GM21786 (cell line): ENCODE results near the gene SYT1.
"Not testable (repeated sequence)": the region's sequence is repeated elsewhere in the genome, so short reads cannot be mapped to it uniquely, and the experiment has no call there.

ENCODE experiments used
- ATAC-seq: cut with Tn5 transposase; IDR thresholded peaks from one replicate; pipeline ENCODE4 v1.9.1; 2021; ENCODE audit not compliant: unreplicated experiment

The SYT1 gene

DNA sequence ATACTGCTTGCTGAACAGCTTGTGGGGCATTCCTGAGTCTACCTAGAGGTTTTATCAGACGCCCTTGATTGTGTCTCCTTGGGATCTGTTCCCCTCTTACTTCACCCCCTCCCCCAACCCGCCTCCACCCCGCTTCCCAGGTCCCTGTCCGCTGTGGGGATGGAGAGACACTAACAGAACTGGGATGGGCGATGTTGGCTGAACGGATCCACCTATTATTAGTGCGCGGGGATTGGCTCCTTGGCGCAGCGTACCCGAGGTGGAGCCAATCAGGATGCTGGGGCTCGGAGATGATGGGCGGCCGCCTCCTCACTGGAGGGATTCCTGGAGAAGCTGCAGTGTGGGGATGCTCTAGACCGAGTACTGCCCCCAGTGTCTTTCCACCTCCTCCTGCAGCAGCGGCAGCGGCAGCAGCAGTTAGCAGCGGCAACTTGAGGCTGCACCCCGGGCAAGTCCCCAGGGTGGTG, at the start of gene SYT1:
SYT1 (plus strand) TSS at position 372 of the 467 bp plus-strand sequence.
- peak; percentile 33 for ATAC-seq

DNA sequence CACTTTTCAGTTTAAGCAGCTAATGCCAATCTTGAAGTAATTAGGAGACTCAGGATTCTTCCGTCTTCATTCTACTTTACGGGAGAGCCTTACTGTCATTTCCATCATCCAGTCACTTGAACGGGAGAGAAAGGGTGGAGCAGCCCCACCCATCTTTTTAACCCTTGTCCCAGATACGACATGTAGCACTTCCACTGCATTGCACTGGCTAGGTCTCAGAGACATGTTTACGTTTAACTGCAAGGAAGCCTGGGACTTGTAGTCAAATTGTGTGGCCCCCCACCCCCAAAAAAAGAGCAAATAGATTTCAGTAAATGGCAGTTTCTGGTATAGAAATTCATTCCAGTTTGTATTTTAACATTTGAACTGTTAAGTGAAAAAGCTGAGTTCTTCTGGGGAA, 46.1 kb upstream of the SYT1 start:
- no peak for ATAC-seq

DNA sequence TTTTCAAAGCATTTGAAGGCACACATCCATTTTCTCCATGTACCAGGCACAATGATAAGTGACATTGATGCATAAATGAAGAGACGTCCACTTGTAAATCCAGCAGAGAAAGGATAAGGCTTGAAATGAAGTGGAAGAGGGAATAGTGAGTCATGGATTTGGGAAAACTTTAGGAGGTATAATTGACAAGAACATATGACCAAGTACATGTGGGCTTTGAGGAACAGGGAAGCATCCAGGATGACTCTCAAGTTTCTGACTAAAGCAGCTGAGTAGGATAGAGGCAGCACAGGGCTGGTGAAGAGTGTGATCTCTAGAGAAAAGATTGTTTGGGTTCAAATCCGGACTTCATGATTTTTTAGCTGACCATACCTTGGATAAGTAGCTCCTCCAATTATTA, 43.6 kb upstream of the SYT1 start:
- ATAC-seq, result no peak

DNA sequence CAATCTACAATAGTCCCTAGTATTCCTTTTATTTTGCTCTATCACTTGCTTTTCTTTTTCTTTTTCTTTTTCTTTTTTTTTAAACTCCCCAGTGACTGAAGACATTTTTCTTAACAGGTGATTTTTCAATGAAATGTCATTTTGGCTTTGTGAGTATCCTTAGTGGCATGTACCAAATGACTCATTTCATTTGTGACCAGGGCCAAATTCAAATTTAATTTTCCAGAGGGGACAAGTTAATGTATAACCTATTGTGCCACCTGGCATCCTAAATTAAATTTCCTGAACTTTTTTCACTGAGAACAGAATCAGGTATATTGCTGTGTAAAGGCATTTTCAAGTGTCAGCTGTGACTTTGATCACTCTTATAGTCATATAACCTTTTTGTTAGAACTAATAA, 39.7 kb upstream of the SYT1 start:
- no peak for ATAC-seq

DNA sequence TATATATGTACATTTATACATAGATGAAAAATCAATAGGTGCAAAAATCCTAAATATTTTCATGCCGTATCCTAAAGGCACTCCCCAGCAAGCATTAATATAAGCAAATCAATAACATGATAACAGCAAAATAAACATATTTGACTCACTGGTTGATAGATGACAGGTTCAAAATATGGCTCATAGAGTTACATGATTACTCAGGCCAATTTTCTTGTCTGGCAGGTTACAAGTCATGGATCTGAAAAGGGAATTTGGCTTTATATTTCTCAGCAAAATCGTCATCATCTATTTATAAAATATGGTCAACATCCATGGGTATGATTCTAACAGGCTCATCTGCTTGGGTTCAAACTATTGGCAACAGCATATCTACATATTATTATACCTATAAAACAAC, 34.9 kb upstream of the SYT1 start:
- ATAC-seq, result no peak

DNA sequence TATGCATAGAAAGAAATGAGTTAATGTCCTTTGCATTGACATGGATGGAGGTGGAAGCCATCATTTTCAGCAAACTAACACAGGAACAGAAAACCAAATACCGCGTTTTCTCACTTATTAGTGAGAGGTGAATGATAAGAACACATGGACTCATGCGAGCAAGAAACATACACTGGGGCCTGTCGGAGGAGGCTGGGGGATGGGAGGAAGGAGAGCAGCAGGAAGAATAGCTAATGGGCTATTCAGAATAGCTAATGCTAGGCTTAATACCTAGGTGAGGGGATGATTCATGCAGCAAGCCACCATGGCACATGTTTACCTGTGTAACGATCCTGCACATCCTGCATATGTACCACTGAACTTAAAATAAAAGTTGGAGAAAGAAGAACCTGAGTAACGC, 29.1 kb upstream of the SYT1 start:
- no peak for ATAC-seq

DNA sequence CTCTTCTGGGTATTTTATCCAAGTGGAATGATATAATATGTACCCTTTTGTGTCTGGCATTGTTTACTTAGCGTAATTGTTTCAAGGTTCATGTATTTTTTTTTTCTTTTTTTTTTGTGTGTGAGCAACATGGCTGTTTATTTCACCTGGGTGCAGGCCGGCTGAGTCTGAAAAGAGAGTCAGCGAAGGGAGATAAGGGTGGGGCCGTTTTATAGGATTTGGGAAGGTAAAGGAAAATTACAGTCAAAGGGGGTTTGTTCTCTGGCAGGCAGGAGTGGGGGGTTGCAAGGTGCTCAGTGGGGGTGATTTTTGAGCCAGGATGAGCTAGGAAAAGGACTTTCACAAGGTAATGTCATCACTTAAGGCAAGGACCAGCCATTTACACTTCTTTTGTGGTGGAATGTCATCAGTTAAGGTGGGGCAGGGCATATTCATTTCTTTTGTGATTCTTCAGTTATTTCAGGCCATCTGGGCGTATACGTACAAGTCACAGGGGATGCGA, 24.0 kb upstream of the SYT1 start:
- ATAC-seq, result not testable (repeated sequence)

DNA sequence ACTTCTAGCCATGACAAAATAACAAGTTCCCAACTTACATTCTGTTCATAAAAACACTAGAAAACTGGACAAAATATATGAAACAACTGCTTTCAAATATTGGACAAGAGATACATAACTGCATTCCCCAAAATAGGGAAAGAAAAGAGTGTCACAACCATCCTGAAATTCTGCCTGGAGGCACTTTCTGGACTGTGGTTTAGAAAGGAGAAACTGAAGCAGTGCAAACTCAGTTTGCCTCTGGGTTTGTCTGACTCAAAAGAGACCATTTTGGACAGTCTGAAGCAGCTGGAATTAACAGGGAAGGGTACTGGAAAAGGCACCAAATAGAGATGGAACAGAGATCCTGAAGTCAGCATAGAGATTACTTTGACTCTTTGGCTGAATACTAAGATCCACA, 11.3 kb upstream of the SYT1 start:
- ATAC-seq, result no peak

DNA sequence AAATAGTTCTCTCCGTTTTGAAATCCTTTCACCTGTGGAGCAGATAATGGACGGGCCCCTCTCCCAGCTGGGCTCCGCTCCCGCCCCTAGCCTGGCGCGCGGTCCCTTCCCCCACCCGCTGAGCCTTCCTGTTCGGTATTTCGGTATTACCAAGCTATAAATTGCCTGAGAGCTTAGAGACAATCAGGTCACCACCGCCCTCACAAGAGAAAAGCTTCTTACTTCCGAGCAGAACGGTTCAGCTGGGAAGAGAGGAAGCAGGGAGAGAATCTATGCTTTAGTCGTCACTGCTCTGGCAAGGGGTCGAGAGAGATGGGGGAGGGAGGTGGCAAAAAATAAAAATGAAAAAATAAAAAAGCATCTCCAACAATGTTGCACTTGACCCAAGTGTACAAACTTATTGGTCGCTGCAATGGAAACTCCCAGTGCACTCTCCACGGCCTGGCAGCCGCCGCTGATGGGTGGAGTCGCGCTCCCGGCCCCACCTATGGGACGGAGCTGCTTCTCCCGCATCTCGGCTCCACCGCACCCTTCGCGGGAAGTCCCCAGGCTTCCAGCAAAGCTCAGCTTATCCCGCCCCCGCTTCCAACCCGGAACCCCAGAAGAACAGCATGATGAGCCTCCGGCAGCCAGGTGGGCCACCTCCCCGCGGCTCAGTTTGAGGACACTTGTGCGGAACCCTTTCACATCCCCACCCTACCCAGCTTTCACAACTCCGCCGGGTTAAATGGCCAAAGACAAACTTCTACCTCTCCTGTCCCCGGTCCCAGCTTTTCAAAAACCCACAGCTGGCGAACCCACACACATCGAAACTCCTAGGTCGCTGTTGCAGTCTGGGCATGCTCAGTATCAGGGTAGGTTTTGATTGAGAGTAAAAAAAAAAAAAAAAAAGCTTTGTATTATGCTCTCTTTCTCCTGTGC, 832 bp upstream of the SYT1 start:
- peak; percentile 39 for ATAC-seq

DNA sequence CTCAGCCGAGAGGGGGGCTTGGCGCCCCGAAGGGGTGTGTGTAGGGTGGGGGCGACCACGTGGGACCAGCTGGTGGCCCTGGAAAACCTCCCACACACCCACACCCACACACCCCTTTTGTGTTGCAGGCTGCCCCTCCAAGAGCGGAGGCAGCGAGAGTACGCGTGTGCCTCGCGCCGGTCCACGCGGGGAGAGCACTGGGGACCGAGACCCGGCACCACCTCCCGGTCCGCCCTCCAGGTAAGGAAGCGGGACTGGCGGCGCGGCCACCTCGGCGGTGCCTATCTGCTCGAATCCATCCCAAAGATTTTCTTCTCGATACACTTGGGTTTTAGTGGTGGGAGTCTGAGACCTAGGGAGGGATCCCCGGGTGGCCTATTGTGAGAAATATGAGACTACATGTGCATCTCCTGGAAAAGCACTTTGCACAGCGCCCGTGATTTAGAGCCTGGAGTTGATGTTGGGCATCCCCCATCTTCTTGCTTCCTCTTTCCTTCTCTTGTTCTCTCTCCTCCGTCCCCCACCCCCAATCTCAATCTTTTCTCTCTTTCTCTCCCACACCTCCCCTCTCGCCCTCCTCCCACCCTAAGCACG, 393 bp downstream of the SYT1 start:
- ATAC-seq, result peak; percentile 4

DNA sequence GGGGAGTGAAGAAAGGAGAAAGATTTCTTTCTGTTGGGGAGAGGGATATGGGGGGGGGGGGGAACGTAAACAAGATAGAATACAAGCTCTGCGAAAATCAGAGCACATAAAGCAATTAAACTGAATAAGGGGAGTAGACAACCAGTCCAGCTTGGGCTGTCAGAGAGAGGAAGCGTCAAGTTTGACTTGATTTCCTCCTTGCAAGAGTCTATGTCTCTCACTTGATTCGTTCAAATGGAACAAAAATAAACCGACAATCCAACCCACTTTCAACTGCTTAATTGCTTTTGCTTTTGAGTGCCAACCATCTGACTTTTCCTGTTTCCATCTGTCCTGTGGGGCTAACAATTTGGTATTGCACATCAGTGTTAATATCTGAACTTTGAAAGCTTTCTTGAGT, 942 bp downstream of the SYT1 start:
- ATAC-seq, result no peak

DNA sequence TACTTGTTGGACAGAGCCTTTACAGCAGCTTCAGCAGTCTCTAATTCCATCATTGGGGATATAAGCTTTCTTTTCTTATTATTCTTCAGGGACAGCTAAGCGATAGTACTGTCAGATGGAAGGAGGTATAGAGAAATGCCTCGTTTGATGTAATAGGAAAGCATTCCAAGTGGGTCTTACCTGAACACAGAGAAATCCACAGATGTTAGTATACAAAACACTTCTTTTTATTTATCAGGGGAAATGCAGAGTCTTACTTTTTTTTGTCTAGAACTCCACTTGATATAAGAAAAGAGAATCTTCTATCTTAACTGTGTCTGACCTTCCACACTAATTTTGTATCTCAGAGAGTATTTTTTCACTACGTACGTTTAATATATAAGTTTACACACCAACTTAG, 1.9 kb downstream of the SYT1 start:
- ATAC-seq, result no peak

DNA sequence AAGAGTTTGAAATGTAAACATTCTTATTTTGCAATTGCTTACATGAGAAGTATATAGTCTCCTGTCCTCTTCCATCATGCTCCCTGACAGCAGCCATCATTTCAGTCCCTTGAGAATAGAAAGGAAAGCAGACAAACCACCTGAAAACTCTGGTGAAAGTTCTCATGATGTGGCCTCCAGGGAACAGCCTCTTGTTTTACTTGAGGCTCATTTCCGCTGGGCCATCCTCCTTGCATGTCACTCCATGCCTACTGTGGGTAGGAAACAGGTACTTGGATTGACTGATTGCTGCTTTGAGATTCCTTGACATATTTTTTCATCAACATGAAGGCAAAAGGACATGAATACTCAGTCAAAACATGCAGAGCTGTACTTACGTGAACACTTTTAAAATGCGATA, 6.0 kb downstream of the SYT1 start:
- ATAC-seq, result no peak

DNA sequence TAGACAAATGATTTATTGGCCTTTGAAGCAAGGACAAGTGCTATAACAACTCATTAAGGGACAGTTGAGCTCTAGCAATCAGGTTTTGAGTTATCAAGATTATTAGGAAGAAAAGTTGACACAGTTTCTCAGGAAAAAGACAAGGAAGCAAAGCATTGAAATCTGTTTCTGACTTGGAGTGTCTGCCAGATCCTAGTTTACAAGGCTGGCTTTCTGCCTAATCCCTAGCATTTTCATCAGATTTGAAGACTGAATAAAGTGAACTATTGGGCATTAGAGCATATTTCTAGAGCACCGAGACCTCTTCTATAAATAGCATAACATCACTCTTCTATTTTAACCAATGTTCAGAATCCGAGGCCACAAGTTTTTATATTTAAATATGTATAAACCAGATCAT, 7.0 kb downstream of the SYT1 start:
- ATAC-seq, result no peak

DNA sequence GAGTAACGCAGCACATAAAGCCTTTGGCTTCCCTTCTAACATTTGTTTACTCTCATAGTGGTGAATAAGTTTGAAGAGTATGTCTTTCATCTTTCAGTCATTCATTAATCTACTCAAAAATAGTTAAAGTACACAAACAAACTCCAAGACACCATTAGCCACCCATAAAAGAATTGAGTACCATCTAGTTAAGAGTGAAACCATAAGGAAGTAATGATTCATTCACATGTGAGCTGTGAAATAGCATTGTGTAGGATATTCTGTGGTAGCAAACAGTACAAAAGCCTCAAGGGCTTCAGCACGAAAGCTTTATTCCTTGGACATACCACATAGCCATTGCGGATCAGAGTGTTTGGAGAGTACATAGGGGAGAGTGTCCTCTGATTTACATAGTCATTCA, 13.9 kb downstream of the SYT1 start:
- no peak for ATAC-seq

DNA sequence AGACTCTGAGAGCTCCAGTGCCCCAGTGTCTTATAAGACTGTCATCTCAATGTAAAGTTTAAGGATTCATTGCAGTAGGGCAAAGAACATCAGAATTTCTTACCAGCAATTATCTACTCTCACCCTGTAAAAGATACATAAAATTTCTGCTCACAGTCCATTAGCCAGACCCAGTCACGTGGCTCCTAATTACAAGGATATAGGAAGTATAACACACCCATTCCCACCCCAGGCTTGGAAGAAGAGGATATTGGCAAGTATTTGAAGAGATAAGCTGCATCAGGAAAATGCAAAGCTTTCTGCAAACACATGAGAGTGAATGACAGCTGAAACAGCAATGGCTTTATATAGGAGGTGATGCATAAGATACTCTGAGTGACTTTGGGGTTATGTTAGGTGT, 14.3 kb downstream of the SYT1 start:
- no peak for ATAC-seq

DNA sequence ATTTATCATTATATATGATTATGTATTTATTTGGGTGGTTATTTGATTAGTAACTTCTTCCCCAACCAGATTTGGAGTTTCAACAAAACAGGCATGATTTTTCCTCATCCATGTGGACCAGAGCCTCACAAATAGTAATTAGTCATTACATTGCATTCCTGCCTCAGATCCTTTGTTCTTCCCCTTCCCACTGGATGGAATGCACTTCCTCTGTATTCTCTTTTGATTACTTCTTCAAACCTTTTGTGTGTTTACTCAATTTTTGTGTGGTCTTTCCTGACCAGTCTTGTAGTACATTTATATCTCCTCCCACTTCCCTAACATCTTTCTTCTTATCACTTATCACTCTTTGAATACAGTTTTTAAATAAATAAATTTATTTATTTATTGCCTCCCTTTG, 15.5 kb downstream of the SYT1 start:
- ATAC-seq, result no peak

DNA sequence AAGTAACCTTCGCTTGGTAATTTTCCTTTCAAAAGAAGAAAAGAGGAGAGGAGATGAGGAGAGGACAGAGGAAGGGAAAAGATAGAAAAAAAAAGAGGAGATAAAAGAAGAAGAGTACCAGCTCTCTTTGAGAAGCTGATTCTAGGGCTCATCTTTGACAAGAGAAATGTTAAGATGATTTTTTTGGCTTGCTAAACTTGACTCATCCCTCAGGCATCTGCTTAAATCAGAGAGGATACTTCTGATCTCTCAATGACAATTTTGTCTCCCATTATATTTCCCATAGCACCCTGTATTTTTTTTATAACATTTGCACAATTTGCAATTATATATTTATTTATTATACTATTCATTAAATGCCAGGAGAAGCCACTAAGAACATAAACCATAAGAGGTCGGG, 17.1 kb downstream of the SYT1 start:
- ATAC-seq, result no peak

DNA sequence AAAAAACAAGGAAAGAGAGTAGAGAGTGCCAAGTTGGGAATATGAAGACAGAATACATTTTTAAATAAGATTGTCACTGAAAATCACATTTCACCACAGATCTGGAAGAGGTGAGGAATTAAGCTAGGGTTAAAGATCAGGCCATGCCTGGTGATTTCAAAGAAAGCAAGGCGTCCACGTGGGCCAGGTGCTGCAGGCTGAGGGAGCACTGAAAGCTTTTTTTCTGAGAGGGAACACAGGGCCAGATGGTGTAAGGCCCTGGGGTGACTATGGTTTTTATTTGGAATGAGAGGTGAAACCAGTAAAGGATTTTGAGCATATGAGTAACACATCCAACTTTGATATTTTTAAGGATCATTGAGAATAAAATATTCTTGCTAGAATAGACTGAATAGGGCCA, 20.9 kb downstream of the SYT1 start:
- ATAC-seq, result no peak

DNA sequence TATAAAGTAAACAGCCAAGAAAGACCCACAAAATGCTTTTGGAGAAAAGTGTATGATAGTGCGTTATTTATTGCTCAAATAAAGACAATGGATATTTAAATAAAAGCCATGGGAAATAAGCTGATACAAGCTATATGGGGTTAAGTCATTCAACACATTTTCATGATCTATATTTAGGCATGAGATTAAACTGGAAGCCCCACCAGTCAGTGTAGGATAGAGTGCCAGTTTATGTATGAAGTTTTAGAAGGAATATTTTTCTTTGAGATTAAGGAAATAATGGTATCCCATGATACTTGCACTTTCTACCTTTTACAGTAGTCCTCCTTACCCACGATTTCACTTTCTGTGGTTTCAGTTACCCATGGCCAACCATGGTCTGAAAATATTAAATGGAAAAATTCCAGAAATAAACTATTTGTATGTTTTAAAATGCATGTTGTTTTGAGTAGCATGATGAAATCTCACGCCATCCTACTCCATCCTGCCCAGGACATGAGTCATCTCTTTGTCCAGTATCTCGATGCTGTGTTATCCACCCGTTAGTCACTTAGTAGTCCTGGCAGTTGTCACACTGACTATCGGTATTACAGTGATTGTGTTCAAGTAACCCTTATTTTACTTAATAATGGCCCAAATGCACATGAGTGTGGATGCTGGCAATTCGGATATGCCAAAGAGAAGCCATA, 22.3 kb downstream of the SYT1 start:
- ATAC-seq, result no peak

DNA sequence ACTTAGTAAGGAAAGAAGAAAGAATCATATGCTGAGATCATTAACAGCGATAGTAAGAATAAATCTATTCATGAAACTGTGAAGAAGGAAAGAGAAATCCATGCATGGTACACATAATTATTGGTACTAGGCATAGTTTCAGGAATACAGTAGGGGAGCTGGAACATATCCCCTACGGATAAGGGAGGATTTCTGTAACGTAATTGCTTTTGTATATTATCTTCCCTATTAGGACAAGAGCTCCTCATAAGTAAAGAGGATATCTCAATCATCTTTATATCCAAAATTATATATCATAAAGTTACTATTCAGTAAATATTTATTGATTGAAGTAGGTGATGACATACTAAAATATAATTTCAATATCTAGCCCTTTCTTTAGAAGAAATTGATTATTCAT, 22.9 kb downstream of the SYT1 start:
- ATAC-seq, result no peak

DNA sequence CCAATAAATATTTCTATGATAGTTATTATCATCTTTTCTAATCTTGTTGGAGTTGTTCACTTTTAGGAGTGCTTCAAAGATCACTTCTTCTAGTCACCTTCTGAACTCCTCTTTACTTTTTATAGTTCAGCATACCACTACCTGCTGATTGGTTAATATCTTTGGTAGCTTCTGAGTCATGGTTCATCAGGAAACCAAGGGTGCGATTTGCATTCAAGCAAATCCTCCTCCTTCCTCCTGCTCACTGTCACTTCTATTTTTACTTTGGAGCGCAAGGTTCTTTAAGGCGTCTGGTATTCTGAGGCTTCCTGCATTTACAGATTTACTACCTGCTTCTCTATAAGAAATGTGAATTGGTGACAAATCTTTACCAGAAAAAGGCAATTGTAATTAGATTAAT, 24.0 kb downstream of the SYT1 start:
- peak; percentile 95 for ATAC-seq
